NCI-H82 (cell line): ENCODE measurements around the gene SPDEF.

ENCODE experiments used
- DNase-seq: peaks from one replicate; lab custom pipeline; 2025; lab: John Stamatoyannopoulos, UW

The SPDEF gene

GRCh38 chr6:34583861-34584604 is 27.9 kb upstream of the SPDEF start:
- DNase-seq, result no peak

DNA sequence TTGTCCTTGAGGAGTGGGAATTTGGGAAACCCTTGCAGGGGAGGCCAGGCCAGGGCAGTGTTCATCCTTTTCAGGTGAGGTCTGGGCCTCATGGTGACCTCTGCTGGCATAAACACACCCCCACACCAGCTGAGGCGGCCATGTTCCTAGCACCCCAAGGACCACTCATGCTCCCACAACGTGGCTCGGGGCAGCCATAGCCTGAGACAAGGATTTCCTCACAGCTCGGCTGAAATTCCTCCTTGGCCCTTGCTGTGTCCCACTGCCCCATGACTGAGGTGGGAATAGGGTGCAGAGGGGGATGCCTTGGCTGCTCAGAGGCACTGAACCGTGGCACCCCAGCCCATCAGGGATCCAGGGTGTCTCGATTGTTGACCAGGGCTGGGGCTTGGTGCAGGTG is 27.3 kb upstream of the SPDEF start:
- no peak for DNase-seq

- DNase-seq, result no peak
Observed at GRCh38 chr6:34581561-34581920, 25.4 kb upstream of the SPDEF start.

- no peak for DNase-seq
Observed at GRCh38 chr6:34580707-34581560, 24.8 kb upstream of the SPDEF start.

DNA sequence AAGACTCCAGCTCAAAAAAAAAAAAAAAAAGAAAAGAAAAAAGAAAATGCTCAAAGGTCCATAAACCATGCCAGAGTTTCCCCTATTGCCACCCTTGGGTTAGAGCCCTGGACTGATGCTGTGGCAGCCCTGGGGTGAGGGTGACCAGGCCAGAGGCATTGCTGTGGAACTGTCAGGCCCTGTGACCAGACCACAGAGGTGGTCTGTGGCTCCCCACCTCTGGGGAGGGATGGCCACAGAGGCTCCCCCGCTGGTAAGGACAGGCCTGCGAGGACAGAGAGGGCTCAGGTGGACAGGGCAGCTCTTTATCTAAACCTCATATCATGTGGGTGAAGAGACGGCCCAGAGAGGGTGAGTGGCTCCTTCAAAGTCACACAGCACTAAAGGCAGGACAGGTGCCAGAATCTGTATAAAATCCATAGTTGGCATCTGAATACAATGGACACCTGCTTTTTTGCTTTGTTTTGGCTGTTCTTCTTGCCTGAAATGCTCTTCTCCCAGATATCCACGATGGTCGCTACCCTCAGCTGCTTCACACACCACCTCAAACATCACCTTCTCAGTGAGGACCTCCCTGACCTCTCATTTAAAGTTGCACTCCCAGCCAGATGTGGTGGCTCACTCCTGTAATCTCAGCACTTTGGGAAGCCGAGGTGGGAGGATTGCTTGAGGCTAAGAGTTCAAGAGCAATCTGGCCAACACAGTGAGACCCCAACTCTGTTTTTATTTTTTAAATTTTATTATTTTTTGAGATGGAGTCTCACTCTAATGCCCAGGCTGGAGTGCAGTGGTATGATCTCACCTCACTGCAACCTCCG is 22.5 kb upstream of the SPDEF start:
- no peak for DNase-seq

GRCh38 chr6:34576286-34576955 is 20.3 kb upstream of the SPDEF start:
- no peak for DNase-seq

DNA sequence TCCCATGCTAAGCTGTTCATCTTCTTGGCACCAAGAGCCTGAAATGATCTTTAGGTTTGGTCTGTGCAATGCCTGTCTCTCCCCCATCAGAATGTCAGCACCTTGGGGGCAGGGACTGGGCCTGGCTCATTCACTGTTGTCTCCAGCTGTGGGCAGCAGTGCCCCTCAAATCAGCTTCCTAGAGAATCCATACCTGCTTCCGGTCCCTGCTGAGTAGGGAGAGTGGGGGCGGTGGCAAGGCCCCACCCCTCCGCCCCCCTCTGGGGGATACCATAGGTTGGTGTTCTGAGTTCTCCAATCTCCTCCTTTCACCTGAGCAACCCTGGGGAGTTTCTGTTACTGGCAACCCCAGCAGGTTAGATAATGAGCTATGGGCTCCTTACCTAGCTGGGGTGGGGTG is 19.2 kb upstream of the SPDEF start:
- DNase-seq, result no peak

DNA sequence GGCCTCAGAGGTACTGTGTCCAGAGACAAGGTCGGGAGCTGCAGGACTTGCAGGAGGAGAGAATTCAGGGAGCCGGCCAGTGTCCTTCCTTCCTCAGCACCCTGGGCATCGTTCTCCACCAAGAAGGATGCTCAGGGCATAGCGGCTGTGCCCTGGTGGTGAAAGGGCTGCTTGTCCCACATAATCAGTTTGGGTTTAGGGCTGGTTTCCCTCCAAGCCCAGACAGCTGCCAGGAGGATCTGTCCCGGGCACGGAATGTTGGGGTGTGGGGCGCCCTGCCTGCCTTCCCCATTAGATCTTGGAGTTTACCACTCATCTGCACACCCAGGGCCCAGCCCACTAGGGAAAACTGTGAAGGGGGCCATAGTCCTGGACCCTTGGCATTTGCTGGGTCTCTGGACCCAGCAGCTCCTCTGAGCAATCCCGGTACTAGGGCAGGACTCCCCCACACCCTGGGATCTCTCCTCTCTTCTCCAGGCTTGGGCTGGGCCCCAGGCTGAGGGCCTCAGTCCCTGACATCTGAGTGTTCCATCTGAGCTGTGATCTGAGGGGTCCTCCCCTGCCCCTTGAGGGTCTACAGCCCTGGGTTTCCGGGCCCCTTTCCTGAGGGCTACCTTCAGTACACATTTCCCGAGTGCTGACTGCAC is 18.6 kb upstream of the SPDEF start:
- no peak for DNase-seq

GRCh38 chr6:34573567-34574183 is 17.5 kb upstream of the SPDEF start:
- no peak for DNase-seq

DNA sequence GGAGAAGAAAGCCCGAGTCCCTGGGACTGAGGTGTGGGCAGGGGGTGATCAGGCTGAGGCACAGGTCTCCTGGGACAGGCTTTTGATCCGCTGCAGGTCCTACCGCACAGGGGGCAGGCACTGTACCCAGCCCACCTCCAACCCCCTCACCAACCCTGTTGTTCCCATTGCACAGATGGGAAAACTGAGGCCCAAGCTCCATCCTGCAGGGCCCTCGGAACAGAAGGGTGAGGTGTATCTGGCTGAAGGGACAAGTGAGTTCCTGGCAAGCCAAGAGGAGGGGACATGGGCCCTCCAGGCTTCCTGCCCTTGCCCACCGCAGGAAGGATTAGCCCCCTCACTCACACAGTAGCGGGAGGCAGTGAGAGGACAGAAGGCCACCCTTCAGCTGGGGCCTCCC is 16.5 kb upstream of the SPDEF start:
- DNase-seq, result no peak

- DNase-seq, result no peak
Observed at GRCh38 chr6:34572021-34572420, 15.9 kb upstream of the SPDEF start.

DNA sequence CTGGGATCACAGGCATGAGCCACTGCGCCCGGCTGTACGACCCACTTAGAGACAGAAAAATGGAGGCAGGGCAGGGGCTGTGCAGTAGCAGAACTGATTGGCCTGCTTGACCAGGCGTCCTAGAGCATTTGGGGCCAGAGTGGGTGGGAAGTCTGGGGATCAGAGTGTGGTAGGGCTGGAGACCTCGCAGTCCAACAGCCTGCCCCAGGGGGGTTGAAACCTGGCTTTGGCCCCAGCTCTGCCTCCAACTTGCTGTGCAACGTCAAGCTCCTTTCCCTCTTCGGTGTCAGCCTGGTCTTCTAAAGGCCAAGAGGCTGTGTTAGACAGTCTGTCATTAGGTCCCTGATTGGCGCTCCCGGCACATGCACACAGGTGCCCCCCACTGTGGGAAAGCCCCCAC is 15.3 kb upstream of the SPDEF start:
- no peak for DNase-seq

DNA sequence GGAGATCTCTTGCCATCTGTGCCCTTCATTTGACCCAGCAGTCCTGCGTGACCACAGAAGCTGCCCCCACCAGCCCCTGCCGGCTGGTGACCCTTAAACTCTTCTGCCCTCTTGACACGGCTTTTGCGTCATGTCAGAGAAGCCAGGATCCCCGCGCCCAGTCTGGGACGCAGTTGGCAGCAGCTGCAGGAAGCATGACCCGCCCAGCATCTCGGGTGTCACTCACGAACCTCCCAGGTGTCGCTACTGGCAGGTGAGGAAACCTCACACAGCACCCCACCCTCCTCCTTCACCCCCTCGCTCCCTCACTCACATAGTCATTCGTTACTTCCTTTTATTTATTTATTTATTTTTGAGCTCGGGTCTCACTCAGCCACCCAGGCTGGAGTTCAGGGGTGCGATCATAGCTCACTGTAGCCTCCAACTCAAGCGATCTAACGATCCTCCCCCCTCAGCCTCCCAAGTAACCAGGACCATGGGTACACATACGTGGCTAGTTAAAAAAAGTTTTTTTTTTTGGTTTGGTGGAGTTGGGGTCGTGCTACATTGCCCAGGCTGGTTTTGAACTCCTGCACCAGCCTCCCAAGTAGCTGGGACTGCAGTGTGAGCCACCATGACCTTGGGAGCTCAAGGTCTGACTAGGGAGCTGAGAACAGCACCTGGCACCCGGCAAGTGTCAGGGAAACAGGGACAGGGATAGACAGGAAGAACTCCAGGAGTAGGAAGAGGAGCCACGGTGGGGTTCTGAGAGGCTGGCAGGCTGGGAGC is 14.1 kb upstream of the SPDEF start:
- no peak for DNase-seq

GRCh38 chr6:34569361-34569973 is 13.3 kb upstream of the SPDEF start:
- DNase-seq, result no peak

DNA sequence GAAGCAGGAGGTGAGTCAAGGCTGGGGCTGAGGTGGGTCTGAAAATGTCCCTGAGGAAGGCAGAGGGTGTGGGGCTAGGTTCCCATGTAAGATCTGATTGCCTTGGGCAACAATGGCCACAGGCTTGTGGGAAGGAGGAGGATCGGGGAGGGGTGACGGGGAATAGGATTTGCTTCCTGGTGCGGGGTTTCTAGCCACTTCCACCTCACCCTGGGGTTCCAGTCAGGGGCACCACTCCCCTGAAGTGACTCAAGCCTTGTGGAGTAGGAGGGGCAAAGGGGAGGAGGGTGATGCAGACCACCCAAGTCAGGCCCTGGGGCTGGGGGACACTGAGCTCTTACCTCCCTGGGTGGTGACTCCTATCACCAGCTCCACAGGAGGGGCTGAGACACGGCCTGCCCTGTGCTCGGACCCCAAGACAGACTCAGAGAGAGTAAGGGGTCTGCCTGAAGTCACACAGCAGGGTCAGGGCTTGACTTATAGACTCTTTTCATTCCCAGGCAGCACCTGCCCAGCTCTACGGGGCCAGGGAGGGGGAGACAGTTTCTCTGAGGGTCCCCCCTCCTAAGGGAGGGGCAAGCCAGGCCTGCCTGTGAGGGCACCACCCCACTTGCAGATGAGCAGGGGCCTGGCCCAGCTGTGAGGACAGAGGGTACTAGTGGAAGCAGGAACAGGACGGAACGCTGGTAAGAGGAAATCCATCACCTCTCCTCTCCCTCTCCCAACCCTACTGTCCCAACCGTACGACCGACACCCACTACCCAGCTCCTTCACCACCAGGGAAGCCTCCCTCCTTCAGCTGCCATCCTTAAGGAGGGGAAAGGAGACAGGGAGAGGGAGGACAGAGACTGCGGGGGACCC is 12.4 kb upstream of the SPDEF start:
- DNase-seq, result no peak

DNA sequence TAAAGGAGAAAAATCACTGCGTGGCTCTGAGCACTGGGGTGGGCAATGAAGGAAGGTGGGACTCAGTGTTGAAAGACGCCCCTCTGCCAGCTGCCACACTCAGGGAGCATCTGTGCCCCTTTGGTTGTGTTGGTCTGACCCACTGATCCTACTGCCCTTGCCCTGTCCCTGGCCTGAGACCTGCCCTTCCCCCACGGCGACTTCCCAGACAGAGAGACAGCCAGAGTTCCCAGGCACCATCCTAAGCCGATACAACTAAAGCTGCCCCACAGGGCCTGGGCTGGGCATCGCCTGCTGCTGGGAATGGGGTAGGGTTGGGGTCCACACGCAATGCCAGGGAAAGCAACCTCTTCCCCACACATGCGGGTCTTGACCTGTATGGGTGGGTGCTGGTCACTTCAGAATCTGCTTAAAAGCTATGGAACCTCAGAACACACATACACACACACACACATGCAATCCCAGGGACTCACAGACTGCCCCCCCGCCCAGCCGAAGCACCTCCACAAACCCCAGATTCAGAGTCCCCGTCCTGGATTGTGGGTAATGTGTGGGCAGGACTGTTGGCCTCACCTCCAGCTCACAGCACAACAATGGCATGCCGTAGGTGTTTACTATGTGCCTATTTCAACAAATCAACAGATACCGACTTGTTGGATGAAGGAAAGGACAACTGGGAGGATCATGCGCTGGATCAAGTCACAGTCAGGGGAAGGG is 10.9 kb upstream of the SPDEF start:
- DNase-seq, result no peak

- DNase-seq, result peak; percentile 56
Observed at GRCh38 chr6:34565722-34566137, 9.6 kb upstream of the SPDEF start.

DNA sequence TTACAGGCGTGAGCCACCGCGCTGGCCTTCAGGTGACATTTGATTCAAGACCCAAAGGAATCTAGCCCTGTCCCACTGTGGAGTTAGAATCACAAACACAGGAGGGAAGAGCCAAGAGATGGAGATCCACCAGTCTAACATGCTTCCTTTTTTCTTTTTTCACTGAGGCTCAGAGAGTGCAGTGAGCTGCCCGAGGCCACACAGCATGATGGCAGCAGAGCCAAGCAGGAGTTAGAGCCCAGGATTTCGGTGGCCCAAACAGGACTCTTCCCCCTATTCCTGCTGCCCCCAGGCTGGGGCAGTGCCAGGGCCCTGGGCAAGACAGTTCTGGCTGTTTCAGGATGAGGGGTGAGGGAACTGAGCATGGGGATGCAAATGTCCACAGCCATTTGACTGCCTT is 8.1 kb upstream of the SPDEF start:
- no peak for DNase-seq
